ENCODE results near the gene STXBP6. TPM values are rescaled to one million over a fixed set of nuclear protein-coding genes. Genes with fewer than 3 reads are reported as not detected.

Gene STXBP6
- total and polyA plus RNA-seq, 10 of the 15 experiments (the other 5 are each of a cell fraction or from before 2014, with no cell fraction given): 1.2 to 47.3 (median 1.9) TPM

- ChIA-PET SMC1A (ENCODE audit: uncharacterized antibody, unreplicated experiment) (interaction anchor here (0.6 to 13.5 kb wide), 35 partner anchors 10 to 351 kb away, joined by 3 to 217 read pairs (median 16); no protein-coding TSS in a partner anchor), POLR2A (interaction anchor here (0.6 to 2.0 kb wide), 2 partner anchors 230 kb away, joined by 3 to 7 read pairs; no protein-coding TSS in a partner anchor), RAD21 (ENCODE audit: unreplicated experiment) (interaction anchor here (0.7 to 8.4 kb wide), 25 partner anchors 10 to 348 kb away, joined by 3 to 129 read pairs (median 12); no protein-coding TSS in a partner anchor), CTCF (interaction anchor here (0.6 to 12.9 kb wide), 40 partner anchors 13 to 596 kb away, joined by 3 to 229 read pairs (median 8); partner anchors contain the start of gene STXBP6)
- DNase-seq (ENCODE audit: low read depth, low spot score): no peak
- no peaks in the 10 kb centered on the region for H3K79me2 ChIP-seq (ENCODE audit: control insufficient read depth, insufficient read depth, low read length)
- no peaks in the 10 kb centered on the region for H3K9me3 ChIP-seq (replicated peaks; ENCODE audit: control insufficient read depth, insufficient read depth, low read length)
- H3K4me1 ChIP-seq (ENCODE audit: control insufficient read depth, insufficient read depth, low read length): no peaks in the 10 kb centered on the region
- intact Hi-C loops (cut with micrococcal nuclease; ENCODE audit: unreplicated experiment) (loop anchor here (5.0 to 10.0 kb wide), 3 partner anchors 67 to 188 kb away; no protein-coding TSS in a partner anchor), in situ Hi-C loops (cut with MboI) (loop anchor here (5.0 kb wide), 1 partner anchor 328 kb away; no protein-coding TSS in a partner anchor)
- H3K9ac ChIP-seq (ENCODE audit: control insufficient read depth, insufficient read depth, low read length): no peak overlapping the region
- no peak overlapping the region for H3K27ac ChIP-seq (ENCODE audit: control insufficient read depth, insufficient read depth)
- no peak for TF ChIP-seq CHD1 (IDR thresholded peaks at IDR 0.05; ENCODE audit: low read depth, low read length)
- no peak for TF ChIP-seq TCF12 (IDR thresholded peaks at IDR 0.05; ENCODE audit: low read depth, low read length)
- TF ChIP-seq E2F8 (IDR thresholded peaks at IDR 0.05; ENCODE audit: low read depth, partially characterized antibody): no peak
- TF ChIP-seq RELB (IDR thresholded peaks at IDR 0.05; ENCODE audit: low read depth): no peak
- no peak for TF ChIP-seq FOS (IDR thresholded peaks at IDR 0.05; ENCODE audit: borderline replicate concordance, extremely low read depth, insufficient read length)
- no peak for TF ChIP-seq PRDM15 (CRISPR knock-in tag; IDR thresholded peaks at IDR 0.05)
- no peak for TF ChIP-seq NR2F1 (conservative IDR thresholded peaks at IDR 0.05)
- no peak for TF ChIP-seq ATF7 (IDR thresholded peaks at IDR 0.05; ENCODE audit: low read depth)
- TF ChIP-seq CBFB (IDR thresholded peaks at IDR 0.05; ENCODE audit: low read depth): no peak
- no peak for TF ChIP-seq SUZ12 (IDR thresholded peaks at IDR 0.05; ENCODE audit: unreplicated experiment)
- TF ChIP-seq SMAD1 (IDR thresholded peaks at IDR 0.05; ENCODE audit: low read depth, partially characterized antibody): no peak
- no peak for TF ChIP-seq KAT2A (conservative IDR thresholded peaks at IDR 0.05; ENCODE audit: control insufficient read depth, low read depth, low read length)
- TF ChIP-seq SRF (IDR thresholded peaks at IDR 0.05; ENCODE audit: low read depth in 2 of 2, low read length in 2 of 2): no peak
- TF ChIP-seq CEBPB (IDR thresholded peaks at IDR 0.05; ENCODE audit: borderline replicate concordance in 1 of 2, low read depth in 2 of 2, low read length in 2 of 2): no peak
- H2AFZ ChIP-seq (ENCODE audit: control insufficient read depth, low read depth, low read length): no peak overlapping the region
- no peak for ATAC-seq
- no peak overlapping the region for H3K4me3 ChIP-seq
- no peaks in the 10 kb centered on the region for H4K20me1 ChIP-seq (ENCODE audit: control insufficient read depth, insufficient read depth)
- BruUV-seq (replicated peaks): no TSS peak
- no peaks in the 10 kb centered on the region for H3K27me3 ChIP-seq (replicated peaks in 1 of 2; ENCODE audit: control insufficient read depth in 2 of 2, insufficient read depth in 2 of 2, low read length in 1 of 2)
- H3K4me2 ChIP-seq (ENCODE audit: control insufficient read depth, insufficient read depth): no peak overlapping the region
- WGBS (ENCODE audit: insufficient coverage, insufficient replicate concordance, low lambda C conversion rate, missing lambda C conversion rate): 5% methylated on average over 3 of the region's 3 CpGs
- no peak for FAIRE-seq
- H3K36me3 ChIP-seq (ENCODE audit: control insufficient read depth in 2 of 2, insufficient read depth in 2 of 2, low read length in 1 of 2): no peaks in the 10 kb centered on the region
Measured at GRCh38 chr14:24804552-24805212, 245.3 kb downstream of the STXBP6 start.
